IMR-90 (cell line): Measurements from ENCODE around the gene COL8A1. TPM values are rescaled to one million over a fixed set of nuclear protein-coding genes. Genes with fewer than 3 reads are reported as not detected.
A peak's percentile ranks its signal among the peaks of the same experiment; 100 is the strongest.

Source experiments
- ATAC-seq: fragments of 200-7000 bp; cut with Tn5 transposase; 2 replicates; pipeline ENCODE4 v1.9.1; 2020; ENCODE audit warnings: low read depth, mild to moderate bottlenecking, moderate library complexity
- BruUV-seq: library from RNA; stranded (reverse); fragments of 400-500 nt; replicated peaks from 2 replicates; lab custom pipeline; 2021; lab: Mats Ljungman, UMichigan
- CTCF ChIA-PET: fragments of 300-600 bp; formaldehyde crosslinking; extraction: SDS; loops from one replicate; lab custom pipeline; 2021; ENCODE audit warnings: antibody characterized with exemption; lab: Yijun Ruan, JAX
- POLR2A ChIA-PET: fragments of 300-600 bp; sonication (Branson Sonifier 250); formaldehyde crosslinking; loops from one replicate; lab custom pipeline; 2022; ENCODE audit warnings: antibody characterized with exemption; ENCODE audit not compliant: unreplicated experiment; lab: Charles Lee
- DNase-seq: peaks from one replicate; pipeline ENCODE4 v3.0.0; 2013
- H2AFZ ChIP-seq: replicated peaks from 2 replicates; pipeline ENCODE3; 2013; ENCODE audit warnings: low read length, mild to moderate bottlenecking; ENCODE audit not compliant: poor library complexity
- H2AK5ac ChIP-seq: 2 replicates; pipeline ENCODE4 v1.6.1; 2013; ENCODE audit warnings: low read depth, low read length, inconsistent platforms
- H2AK9ac ChIP-seq: replicated peaks from 2 replicates; pipeline ENCODE3; 2013; ENCODE audit warnings: mild to moderate bottlenecking, low read depth, low read length, moderate library complexity; ENCODE audit not compliant: poor library complexity
- H2BK120ac ChIP-seq: 2 replicates; pipeline ENCODE4 v1.6.1; 2013; ENCODE audit warnings: low read depth, low read length, inconsistent platforms
- H2BK15ac ChIP-seq: 3 replicates; pipeline ENCODE4 v1.6.1; 2013; ENCODE audit warnings: low read depth, low read length, inconsistent platforms
- H2BK20ac ChIP-seq: 2 replicates; pipeline ENCODE4 v1.6.1; 2013; ENCODE audit warnings: low read depth, mild to moderate bottlenecking, inconsistent platforms, low read length, moderate library complexity
- H2BK5ac ChIP-seq: 2 replicates; pipeline ENCODE4 v1.6.1; 2013; ENCODE audit warnings: mild to moderate bottlenecking, low read depth, low read length, inconsistent platforms; ENCODE audit not compliant: poor library complexity, severe bottlenecking
- H3K14ac ChIP-seq: replicated peaks from 2 replicates; pipeline ENCODE4 v1.6.1; 2013; ENCODE audit warnings: low read depth, low read length, inconsistent platforms
- H3K18ac ChIP-seq: 2 replicates; pipeline ENCODE4 v1.6.1; 2013; ENCODE audit warnings: low read depth, low read length, control low read depth
- H3K23ac ChIP-seq: 2 replicates; pipeline ENCODE4 v1.6.1; 2013; ENCODE audit warnings: low read depth, low read length, inconsistent platforms
- H3K27ac ChIP-seq: 2 replicates; pipeline ENCODE4 v1.5.1; 2013; ENCODE audit warnings: mild to moderate bottlenecking, control low read depth, low read length; ENCODE audit not compliant: insufficient read depth
- H3K27me3 ChIP-seq: 2 replicates; pipeline ENCODE4 v1.6.1; 2013; ENCODE audit warnings: low read length; ENCODE audit not compliant: control insufficient read depth, insufficient read depth
- H3K36me3 ChIP-seq: 2 replicates; pipeline ENCODE4 v1.6.1; 2013; ENCODE audit warnings: low read length, mixed read lengths; ENCODE audit not compliant: control insufficient read depth, insufficient read depth
- H3K4ac ChIP-seq: 2 replicates; pipeline ENCODE4 v1.6.1; 2013; ENCODE audit warnings: low read depth, low read length, inconsistent platforms
- H3K4me1 ChIP-seq: 2 replicates; pipeline ENCODE4 v1.6.1; 2013; ENCODE audit warnings: low read length, mixed read lengths; ENCODE audit not compliant: control insufficient read depth, insufficient read depth
- H3K4me2 ChIP-seq: 2 replicates; pipeline ENCODE4 v1.6.1; 2013; ENCODE audit warnings: low read depth, mild to moderate bottlenecking, control low read depth, low read length, moderate library complexity
- H3K4me3 ChIP-seq: 2 replicates; pipeline ENCODE4 v1.5.1; 2013; ENCODE audit warnings: low read depth, mild to moderate bottlenecking, control low read depth, low read length, moderate library complexity; ENCODE audit not compliant: insufficient read depth
- H3K56ac ChIP-seq: 2 replicates; pipeline ENCODE4 v1.6.1; 2013; ENCODE audit warnings: low read length, inconsistent platforms; ENCODE audit not compliant: insufficient read depth; ENCODE audit errors: extremely low read depth
- H3K79me1 ChIP-seq, 2 experiments: 2 replicates each; pipeline ENCODE4 v1.6.1; 2013; ENCODE audit warnings: low read length in 2 of 2, inconsistent platforms in 1 of 2, low read depth in 1 of 2
- H3K9ac ChIP-seq: 2 replicates; pipeline ENCODE4 v1.6.1; 2013; ENCODE audit warnings: low read depth, low read length, control low read depth
- H3K9me1 ChIP-seq: 2 replicates; pipeline ENCODE4 v1.6.1; 2013; ENCODE audit warnings: low read length, inconsistent platforms; ENCODE audit not compliant: insufficient read depth
- H3K9me3 ChIP-seq: 2 replicates; pipeline ENCODE4 v1.6.1; 2013; ENCODE audit warnings: low read length; ENCODE audit not compliant: control insufficient read depth, insufficient read depth
- H4K20me1 ChIP-seq: 2 replicates; pipeline ENCODE4 v1.6.1; 2013; ENCODE audit warnings: low read length, inconsistent platforms; ENCODE audit not compliant: insufficient read depth
- H4K5ac ChIP-seq: 2 replicates; pipeline ENCODE4 v1.6.1; 2013; ENCODE audit warnings: mild to moderate bottlenecking, low read depth, low read length, control low read depth
- H4K8ac ChIP-seq, 2 experiments: 2 replicates each; pipeline ENCODE4 v1.6.1; 2013; ENCODE audit warnings: low read depth in 2 of 2, low read length in 2 of 2, control low read depth in 1 of 2, inconsistent platforms in 1 of 2
- H4K91ac ChIP-seq: 2 replicates; pipeline ENCODE4 v1.6.1; 2013; ENCODE audit warnings: low read depth, low read length, inconsistent platforms; ENCODE audit not compliant: insufficient read depth
- POLR2A ChIP-seq: IDR thresholded peaks from 2 replicates; pipeline ENCODE4 v1.6.1; 2012; ENCODE audit warnings: mild to moderate bottlenecking, low read depth, low read length
- USF2 ChIP-seq: fragments of 150-350 bp; IDR thresholded peaks from 2 replicates; pipeline ENCODE4 v1.6.1; 2017; ENCODE audit warnings: mild to moderate bottlenecking, antibody characterized with exemption, low read length, low read depth
- WGBS, 2 experiments: methylation state at CpG; one replicate each; pipeline versions ENCODE4 v1.1.5 to v1.1.7; 2013; ENCODE audit warnings: missing lambda C conversion rate in 2 of 2; ENCODE audit not compliant: insufficient read length in 1 of 2; ENCODE audit errors: extremely low coverage in 2 of 2; 5-methylcytosine and 5-hydroxymethylcytosine counted together
- dilution Hi-C: fragments of 300-500 bp; cut with HindIII; formaldehyde crosslinking; loops from one replicate; pipeline ENCODE4 v1.14.3; 2018; ENCODE audit warnings: low sequenced_read_pairs; ENCODE audit not compliant: unreplicated experiment
- in situ Hi-C: fragments of 300-500 bp; cut with MboI; formaldehyde crosslinking; loops from 3 replicates; pipeline ENCODE4 v1.14.3; 2019; ENCODE audit warnings: low sequenced_read_pairs, inconsistent platforms, mixed read lengths
- intact Hi-C: fragments of 100-400 bp; cut with micrococcal nuclease; formaldehyde crosslinking; loops from 2 replicates; pipeline ENCODE4 v1.10.0; 2022
- polyA plus RNA-seq, 3 experiments: library from polyadenylated mRNA; depleted of rRNA; stranded (reverse); fragments of >200 nt; gene quantifications; 2 replicates each; pipeline ENCODE4 v1.2.3, GENCODE V29; 2012; ENCODE audit warnings: low replicate concordance in 1 of 3
- total RNA-seq: library from RNA; depleted of rRNA; stranded (reverse); fragments of >200 nt; gene quantifications from 2 replicates; pipeline ENCODE4 v1.2.3, GENCODE V29; 2012

COL8A1 gene
- total and polyA plus RNA-seq, 2 of the 4 experiments (the other 2 are of a cell fraction), result 119 to 151 TPM

- in situ Hi-C loops, result no loop called here
- no peak for DNase-seq
- Histone ChIP-seq H4K20me1 (no peaks in the 10 kb centered on the region), H4K5ac (peak overlapping the region; percentile 92), H3K18ac (peak overlapping the region; percentile 82), H3K23ac (peak overlapping the region; percentile 56), H3K9ac (peak overlapping the region; percentile 1; the same call in 1 of the 2 replicates), H4K8ac (peak overlapping the region; percentile 17 to 58; a peak in 3 of 4 replicates), H3K56ac (0 out of 2 replicates have a peak overlapping the region, but pooled peaks have one; percentile 44), H2BK5ac (peak overlapping the region; percentile 71), H2BK120ac (peak overlapping the region; percentile 77), H3K9me3 (no peaks in the 10 kb centered on the region), H3K9me1 (no peaks in the 10 kb centered on the region; the same call in 1 of the 2 replicates), H3K79me1 (peaks cover 33 to 63% of the 10 kb centered on the region in 2 experiments), H3K4me2 (peak overlapping the region; percentile 75), H2AK9ac (peak overlapping the region; percentile 1), H3K4ac (peak overlapping the region; percentile 49), H3K36me3 (no peaks in the 10 kb centered on the region), H2BK15ac (peak overlapping the region; percentile 50; the same call in 1 of the 3 replicates), H2BK20ac (peak overlapping the region; percentile 50), H2AFZ (no peak overlapping the region), H3K27me3 (no peaks in the 10 kb centered on the region), H3K4me1 (peaks cover 20% of the 10 kb centered on the region), H4K91ac (0 out of 2 replicates have a peak overlapping the region, but pooled peaks have one; percentile 43), H3K27ac (peak overlapping the region; percentile 76; the same call in 1 of the 2 replicates), H2AK5ac (0 out of 2 replicates have a peak overlapping the region, but pooled peaks have one; percentile 9), H3K14ac (peak overlapping the region; percentile 31), H3K4me3 (no peak overlapping the region)
- CTCF ChIA-PET, result interaction anchor here (0.7 to 2.9 kb wide), 9 partner anchors 10 to 147 kb away, joined by 3 to 12 read pairs (median 3); no protein-coding TSS in a partner anchor
- intact Hi-C loops, result loop anchor here (10.0 kb wide), 1 partner anchor 251 kb away; no protein-coding TSS in a partner anchor
- no CpG with 5 or more reads among the region's 1 CpG for WGBS, 2 experiments
- no TSS peak for BruUV-seq
- POLR2A ChIA-PET, result no interaction called here
- no peak for TF ChIP-seq POLR2A
- TF ChIP-seq USF2, result 0 out of 2 replicates have a peak, but pooled peaks have one; percentile 11
- ATAC-seq, result peak; percentile 25
- dilution Hi-C loops, result no loop called here
Observed at GRCh38 chr3:99646107-99646435, 7.7 kb downstream of the COL8A1 start.
